GM18907 (cell line): ENCODE results near the gene P3H3.

ENCODE experiments used
- ATAC-seq: cut with Tn5 transposase; IDR thresholded peaks from one replicate; pipeline ENCODE4 v1.9.1; 2021; ENCODE audit warnings: mild to moderate bottlenecking, moderate library complexity; ENCODE audit not compliant: unreplicated experiment

Gene P3H3

GRCh38 chr12:6827982-6828780 lies at the start of gene P3H3:
TSS of gene P3H3 (plus strand) at chr12:6828407. CDS start at chr12:6828441, 34 bp downstream.
- no peak for ATAC-seq

GRCh38 chr12:6778574-6779550 lies 49.3 kb upstream of the P3H3 start:
- peak; percentile 71 for ATAC-seq

GRCh38 chr12:6779708-6780432 lies 48.3 kb upstream of the P3H3 start:
- no peak for ATAC-seq

- ATAC-seq = no peak
These were observed 47.6 kb upstream of the P3H3 start for GRCh38 chr12:6780573-6780972.

GRCh38 chr12:6782119-6782518 lies 46.1 kb upstream of the P3H3 start:
- ATAC-seq = no peak

GRCh38 chr12:6782850-6783566 lies 45.2 kb upstream of the P3H3 start:
- ATAC-seq = no peak

GRCh38 chr12:6783828-6784227 lies 44.4 kb upstream of the P3H3 start:
- no peak for ATAC-seq

- ATAC-seq = no peak
These were observed 43.9 kb upstream of the P3H3 start for GRCh38 chr12:6784296-6784695.

GRCh38 chr12:6784761-6785160 lies 43.4 kb upstream of the P3H3 start:
- ATAC-seq = no peak

- no peak for ATAC-seq
These were observed 41.7 kb upstream of the P3H3 start for GRCh38 chr12:6786416-6787094.

GRCh38 chr12:6787309-6787708 lies 40.9 kb upstream of the P3H3 start:
- ATAC-seq = no peak

GRCh38 chr12:6788972-6789924 lies 39.0 kb upstream of the P3H3 start, which contains the start of gene CD4:
TSS of gene CD4 (plus strand) at chr12:6789528. CDS start at chr12:6800139, 10,611 bp downstream.
- no peak for ATAC-seq

- no peak for ATAC-seq
These were observed 37.6 kb upstream of the P3H3 start for GRCh38 chr12:6790496-6791150.

- ATAC-seq = no peak
These were observed 36.2 kb upstream of the P3H3 start for GRCh38 chr12:6791931-6792520.

- no peak for ATAC-seq
These were observed 35.5 kb upstream of the P3H3 start for GRCh38 chr12:6792522-6793201.

- ATAC-seq = no peak
These were observed 33.1 kb upstream of the P3H3 start for GRCh38 chr12:6795088-6795487.

GRCh38 chr12:6796576-6796975 lies 31.6 kb upstream of the P3H3 start:
- ATAC-seq = no peak
